WTC11 (cell line): Measurements from ENCODE around the gene LRMDA. TPM values are rescaled to one million over a fixed set of nuclear protein-coding genes. Genes with fewer than 3 reads are reported as not detected.

Experiments
- ATAC-seq: fragments of 200-7000 bp; cut with Tn5 transposase; 2 replicates; pipeline ENCODE4 v1.10.0; 2021; ENCODE audit warnings: mild to moderate bottlenecking, moderate library complexity
- CTCF ChIA-PET: fragments of 300-600 bp; sonication (Branson Sonifier 250); formaldehyde crosslinking; loops from one replicate; lab custom pipeline; 2021; ENCODE audit warnings: antibody characterized with exemption; lab: Charles Lee
- POLR2A ChIA-PET: fragments of 350-600 bp; sonication (Branson Sonifier 250); formaldehyde crosslinking; loops from one replicate; lab custom pipeline; 2021; ENCODE audit warnings: antibody characterized with exemption; lab: Charles Lee
- DNase-seq: peaks from one replicate; pipeline ENCODE4 v3.0.0; 2021; ENCODE audit warnings: low spot score
- H3K27ac Mint-ChIP-seq: 2 replicates; pipeline ENCODE4 v1.8.0; 2021; ENCODE audit warnings: mixed read lengths
- H3K27me3 Mint-ChIP-seq: 2 replicates; pipeline ENCODE4 v1.8.0; 2021; ENCODE audit warnings: low read depth, mild to moderate bottlenecking, moderate library complexity, mixed read lengths
- H3K36me3 Mint-ChIP-seq: 2 replicates; pipeline ENCODE4 v1.8.0; 2021; ENCODE audit warnings: mixed read lengths
- H3K4me1 Mint-ChIP-seq: 2 replicates; pipeline ENCODE4 v1.8.0; 2022; ENCODE audit warnings: mixed read lengths
- H3K4me3 Mint-ChIP-seq: 2 replicates; pipeline ENCODE4 v1.8.0; 2021; ENCODE audit warnings: mild to moderate bottlenecking, moderate library complexity, mixed read lengths
- H3K9me3 Mint-ChIP-seq: 2 replicates; pipeline ENCODE4 v1.8.0; 2021; ENCODE audit warnings: mixed read lengths
- ATF1 ChIP-seq: sonication (generic); formaldehyde crosslinking; IDR thresholded peaks from 2 replicates; pipeline ENCODE4 v1.8.1; 2023; ENCODE audit warnings: mild to moderate bottlenecking, moderate library complexity, missing genetic modification reagents
- CREB1 ChIP-seq: sonication (generic); formaldehyde crosslinking; IDR thresholded peaks from 2 replicates; pipeline ENCODE4 v1.8.0; 2023; ENCODE audit warnings: mild to moderate bottlenecking, missing genetic modification reagents
- CREM ChIP-seq: sonication (generic); formaldehyde crosslinking; IDR thresholded peaks from 2 replicates; pipeline ENCODE4 v1.8.1; 2022; ENCODE audit warnings: mild to moderate bottlenecking, missing genetic modification reagents, moderate library complexity
- JUN ChIP-seq: sonication (generic); formaldehyde crosslinking; IDR thresholded peaks from 2 replicates; pipeline ENCODE4 v1.8.0; 2023; ENCODE audit warnings: mild to moderate bottlenecking, missing genetic modification reagents
- NR1H2 ChIP-seq: sonication (generic); formaldehyde crosslinking; IDR thresholded peaks from 2 replicates; pipeline ENCODE4 v1.9.0; 2021; ENCODE audit warnings: mild to moderate bottlenecking, moderate library complexity, missing genetic modification reagents
- SMAD3 ChIP-seq: sonication (generic); formaldehyde crosslinking; IDR thresholded peaks from 2 replicates; pipeline ENCODE4 v1.8.0; 2022; ENCODE audit warnings: missing genetic modification reagents, mild to moderate bottlenecking, borderline replicate concordance
- TCF7 ChIP-seq: sonication (generic); formaldehyde crosslinking; IDR thresholded peaks from 2 replicates; pipeline ENCODE4 v1.8.0; 2022; ENCODE audit warnings: mild to moderate bottlenecking, low read depth, missing genetic modification reagents, moderate library complexity
- ZNF138 ChIP-seq: sonication (generic); formaldehyde crosslinking; conservative IDR thresholded peaks from 2 replicates; pipeline ENCODE4 v1.8.1; 2022; ENCODE audit warnings: mild to moderate bottlenecking, moderate library complexity, missing genetic modification reagents
- total RNA-seq: library from RNA; stranded (reverse); gene quantifications from 3 replicates; pipeline ENCODE4 v1.2.3, GENCODE V29; 2021
- TF ChIP-seq, protein P1 (sequence below): sonication (generic); formaldehyde crosslinking; IDR thresholded peaks from 2 replicates; pipeline ENCODE4 v1.8.1; 2023; ENCODE audit warnings: mild to moderate bottlenecking, missing genetic modification reagents, borderline replicate concordance
- TF ChIP-seq, protein P2 (sequence below): sonication (generic); formaldehyde crosslinking; IDR thresholded peaks from 2 replicates; pipeline ENCODE4 v1.8.0; 2022; ENCODE audit warnings: mild to moderate bottlenecking, missing genetic modification reagents
- TF ChIP-seq, protein P3 (sequence below): sonication (generic); formaldehyde crosslinking; IDR thresholded peaks from 2 replicates; pipeline ENCODE4 v1.8.0; 2022; ENCODE audit warnings: mild to moderate bottlenecking, missing genetic modification reagents
- TF ChIP-seq, protein P4 (sequence below): fragments of 250-450 bp; sonication (Bioruptor Pico); IDR thresholded peaks from 2 replicates; pipeline ENCODE4 v1.9.0; 2021; ENCODE audit warnings: mild to moderate bottlenecking
- TF ChIP-seq, protein P5 (sequence below): sonication (generic); formaldehyde crosslinking; IDR thresholded peaks from 2 replicates; pipeline ENCODE4 v1.8.1; 2023; ENCODE audit warnings: mild to moderate bottlenecking, missing genetic modification reagents, moderate library complexity
- TF ChIP-seq, protein P6 (sequence below): sonication (generic); formaldehyde crosslinking; IDR thresholded peaks from 2 replicates; pipeline ENCODE4 v1.8.0; 2022; ENCODE audit warnings: mild to moderate bottlenecking, missing genetic modification reagents

LRMDA gene
- total RNA-seq, 1 experiment from 2014 or later: 0.92 TPM

DNA sequence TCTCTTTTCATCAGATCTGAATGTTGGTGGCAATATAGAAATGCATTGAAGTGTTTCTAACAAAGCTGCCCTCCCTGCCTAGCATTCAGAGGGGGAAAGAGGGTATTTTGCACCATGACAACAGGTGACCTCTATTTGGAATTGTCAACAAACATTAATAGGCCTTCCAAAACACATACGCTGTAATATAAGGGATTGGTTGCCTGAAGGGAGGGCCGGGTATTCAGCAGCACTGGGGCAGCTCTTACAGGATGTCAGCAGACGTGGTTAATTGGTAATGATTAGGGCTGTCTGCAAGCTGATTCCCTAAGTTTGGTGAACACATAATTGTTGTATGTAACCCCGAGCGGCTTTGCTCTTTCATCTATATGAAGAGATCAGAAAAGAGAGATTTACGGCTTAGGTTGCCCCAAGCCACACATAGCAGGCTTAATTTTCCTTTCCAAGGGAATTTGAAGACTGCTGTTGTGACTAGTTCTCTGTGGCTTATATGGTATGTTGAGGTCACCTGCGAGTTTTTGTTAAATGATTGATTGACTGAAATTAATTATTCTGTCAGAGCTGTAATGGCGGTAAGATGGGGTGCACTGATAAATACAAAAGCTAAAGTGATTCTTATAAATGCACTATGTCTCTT lies 759.3 kb downstream of the LRMDA start (continued):
- TF ChIP-seq, protein P1, sequence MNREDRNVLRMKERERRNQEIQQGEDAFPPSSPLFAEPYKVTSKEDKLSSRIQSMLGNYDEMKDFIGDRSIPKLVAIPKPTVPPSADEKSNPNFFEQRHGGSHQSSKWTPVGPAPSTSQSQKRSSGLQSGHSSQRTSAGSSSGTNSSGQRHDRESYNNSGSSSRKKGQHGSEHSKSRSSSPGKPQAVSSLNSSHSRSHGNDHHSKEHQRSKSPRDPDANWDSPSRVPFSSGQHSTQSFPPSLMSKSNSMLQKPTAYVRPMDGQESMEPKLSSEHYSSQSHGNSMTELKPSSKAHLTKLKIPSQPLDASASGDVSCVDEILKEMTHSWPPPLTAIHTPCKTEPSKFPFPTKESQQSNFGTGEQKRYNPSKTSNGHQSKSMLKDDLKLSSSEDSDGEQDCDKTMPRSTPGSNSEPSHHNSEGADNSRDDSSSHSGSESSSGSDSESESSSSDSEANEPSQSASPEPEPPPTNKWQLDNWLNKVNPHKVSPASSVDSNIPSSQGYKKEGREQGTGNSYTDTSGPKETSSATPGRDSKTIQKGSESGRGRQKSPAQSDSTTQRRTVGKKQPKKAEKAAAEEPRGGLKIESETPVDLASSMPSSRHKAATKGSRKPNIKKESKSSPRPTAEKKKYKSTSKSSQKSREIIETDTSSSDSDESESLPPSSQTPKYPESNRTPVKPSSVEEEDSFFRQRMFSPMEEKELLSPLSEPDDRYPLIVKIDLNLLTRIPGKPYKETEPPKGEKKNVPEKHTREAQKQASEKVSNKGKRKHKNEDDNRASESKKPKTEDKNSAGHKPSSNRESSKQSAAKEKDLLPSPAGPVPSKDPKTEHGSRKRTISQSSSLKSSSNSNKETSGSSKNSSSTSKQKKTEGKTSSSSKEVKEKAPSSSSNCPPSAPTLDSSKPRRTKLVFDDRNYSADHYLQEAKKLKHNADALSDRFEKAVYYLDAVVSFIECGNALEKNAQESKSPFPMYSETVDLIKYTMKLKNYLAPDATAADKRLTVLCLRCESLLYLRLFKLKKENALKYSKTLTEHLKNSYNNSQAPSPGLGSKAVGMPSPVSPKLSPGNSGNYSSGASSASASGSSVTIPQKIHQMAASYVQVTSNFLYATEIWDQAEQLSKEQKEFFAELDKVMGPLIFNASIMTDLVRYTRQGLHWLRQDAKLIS (CRISPR knock-in tag): no peak
- no peak for TF ChIP-seq SMAD3 (CRISPR knock-in tag)

DNA sequence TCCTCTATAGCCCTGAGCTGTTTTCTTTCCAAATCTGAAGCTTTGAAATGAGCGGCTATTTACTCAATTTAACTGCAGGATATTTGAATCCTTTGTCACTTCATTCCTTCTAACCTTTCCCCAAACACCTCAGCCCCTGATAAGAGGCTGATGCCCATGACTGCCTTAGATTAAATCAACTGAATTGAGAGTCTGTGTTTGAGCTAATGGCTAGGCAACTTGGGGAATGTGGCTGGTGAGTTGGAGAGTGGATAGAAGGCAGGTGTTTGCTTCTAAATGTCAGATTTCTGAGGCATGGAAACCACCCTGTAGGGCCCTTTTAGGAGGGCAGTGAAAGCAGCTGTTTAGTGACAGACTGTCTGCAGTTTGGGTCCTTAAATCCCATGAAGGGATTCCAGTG lies 759.9 kb downstream of the LRMDA start:
- H3K4me3 Mint-ChIP-seq: no peak overlapping the region
- no peak overlapping the region for H3K27ac Mint-ChIP-seq
- peaks cover 46% of the 10 kb centered on the region for H3K4me1 Mint-ChIP-seq

More for the DNA sequence above, 759.9 kb downstream of the LRMDA start:
- Mint-ChIP-seq H3K36me3 (no peaks in the 10 kb centered on the region), H3K27me3 (peaks cover 9% of the 10 kb centered on the region), H3K9me3 (peaks cover 4% of the 10 kb centered on the region; the same call in 1 of the 2 replicates)
- ChIA-PET POLR2A (no interaction called here), CTCF (no interaction called here)
- DNase-seq: no peak
- TF ChIP-seq JUN (CRISPR knock-in tag) (no peak), TCF7 (CRISPR knock-in tag) (no peak), ZNF138 (CRISPR knock-in tag) (no peak), NR1H2 (CRISPR knock-in tag) (no peak), CREM (CRISPR knock-in tag) (no peak), ATF1 (CRISPR knock-in tag) (no peak), CREB1 (CRISPR knock-in tag) (no peak)
- TF ChIP-seq, protein P2, sequence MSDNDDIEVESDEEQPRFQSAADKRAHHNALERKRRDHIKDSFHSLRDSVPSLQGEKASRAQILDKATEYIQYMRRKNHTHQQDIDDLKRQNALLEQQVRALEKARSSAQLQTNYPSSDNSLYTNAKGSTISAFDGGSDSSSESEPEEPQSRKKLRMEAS: no peak
- TF ChIP-seq, protein P3, sequence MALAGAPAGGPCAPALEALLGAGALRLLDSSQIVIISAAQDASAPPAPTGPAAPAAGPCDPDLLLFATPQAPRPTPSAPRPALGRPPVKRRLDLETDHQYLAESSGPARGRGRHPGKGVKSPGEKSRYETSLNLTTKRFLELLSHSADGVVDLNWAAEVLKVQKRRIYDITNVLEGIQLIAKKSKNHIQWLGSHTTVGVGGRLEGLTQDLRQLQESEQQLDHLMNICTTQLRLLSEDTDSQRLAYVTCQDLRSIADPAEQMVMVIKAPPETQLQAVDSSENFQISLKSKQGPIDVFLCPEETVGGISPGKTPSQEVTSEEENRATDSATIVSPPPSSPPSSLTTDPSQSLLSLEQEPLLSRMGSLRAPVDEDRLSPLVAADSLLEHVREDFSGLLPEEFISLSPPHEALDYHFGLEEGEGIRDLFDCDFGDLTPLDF (CRISPR knock-in tag): no peak
- TF ChIP-seq, protein P4, sequence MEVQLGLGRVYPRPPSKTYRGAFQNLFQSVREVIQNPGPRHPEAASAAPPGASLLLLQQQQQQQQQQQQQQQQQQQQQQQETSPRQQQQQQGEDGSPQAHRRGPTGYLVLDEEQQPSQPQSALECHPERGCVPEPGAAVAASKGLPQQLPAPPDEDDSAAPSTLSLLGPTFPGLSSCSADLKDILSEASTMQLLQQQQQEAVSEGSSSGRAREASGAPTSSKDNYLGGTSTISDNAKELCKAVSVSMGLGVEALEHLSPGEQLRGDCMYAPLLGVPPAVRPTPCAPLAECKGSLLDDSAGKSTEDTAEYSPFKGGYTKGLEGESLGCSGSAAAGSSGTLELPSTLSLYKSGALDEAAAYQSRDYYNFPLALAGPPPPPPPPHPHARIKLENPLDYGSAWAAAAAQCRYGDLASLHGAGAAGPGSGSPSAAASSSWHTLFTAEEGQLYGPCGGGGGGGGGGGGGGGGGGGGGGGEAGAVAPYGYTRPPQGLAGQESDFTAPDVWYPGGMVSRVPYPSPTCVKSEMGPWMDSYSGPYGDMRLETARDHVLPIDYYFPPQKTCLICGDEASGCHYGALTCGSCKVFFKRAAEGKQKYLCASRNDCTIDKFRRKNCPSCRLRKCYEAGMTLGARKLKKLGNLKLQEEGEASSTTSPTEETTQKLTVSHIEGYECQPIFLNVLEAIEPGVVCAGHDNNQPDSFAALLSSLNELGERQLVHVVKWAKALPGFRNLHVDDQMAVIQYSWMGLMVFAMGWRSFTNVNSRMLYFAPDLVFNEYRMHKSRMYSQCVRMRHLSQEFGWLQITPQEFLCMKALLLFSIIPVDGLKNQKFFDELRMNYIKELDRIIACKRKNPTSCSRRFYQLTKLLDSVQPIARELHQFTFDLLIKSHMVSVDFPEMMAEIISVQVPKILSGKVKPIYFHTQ (CRISPR knock-in tag): no peak
- TF ChIP-seq, protein P5, sequence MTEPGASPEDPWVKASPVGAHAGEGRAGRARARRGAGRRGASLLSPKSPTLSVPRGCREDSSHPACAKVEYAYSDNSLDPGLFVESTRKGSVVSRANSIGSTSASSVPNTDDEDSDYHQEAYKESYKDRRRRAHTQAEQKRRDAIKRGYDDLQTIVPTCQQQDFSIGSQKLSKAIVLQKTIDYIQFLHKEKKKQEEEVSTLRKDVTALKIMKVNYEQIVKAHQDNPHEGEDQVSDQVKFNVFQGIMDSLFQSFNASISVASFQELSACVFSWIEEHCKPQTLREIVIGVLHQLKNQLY (CRISPR knock-in tag): no peak
- TF ChIP-seq, protein P6, sequence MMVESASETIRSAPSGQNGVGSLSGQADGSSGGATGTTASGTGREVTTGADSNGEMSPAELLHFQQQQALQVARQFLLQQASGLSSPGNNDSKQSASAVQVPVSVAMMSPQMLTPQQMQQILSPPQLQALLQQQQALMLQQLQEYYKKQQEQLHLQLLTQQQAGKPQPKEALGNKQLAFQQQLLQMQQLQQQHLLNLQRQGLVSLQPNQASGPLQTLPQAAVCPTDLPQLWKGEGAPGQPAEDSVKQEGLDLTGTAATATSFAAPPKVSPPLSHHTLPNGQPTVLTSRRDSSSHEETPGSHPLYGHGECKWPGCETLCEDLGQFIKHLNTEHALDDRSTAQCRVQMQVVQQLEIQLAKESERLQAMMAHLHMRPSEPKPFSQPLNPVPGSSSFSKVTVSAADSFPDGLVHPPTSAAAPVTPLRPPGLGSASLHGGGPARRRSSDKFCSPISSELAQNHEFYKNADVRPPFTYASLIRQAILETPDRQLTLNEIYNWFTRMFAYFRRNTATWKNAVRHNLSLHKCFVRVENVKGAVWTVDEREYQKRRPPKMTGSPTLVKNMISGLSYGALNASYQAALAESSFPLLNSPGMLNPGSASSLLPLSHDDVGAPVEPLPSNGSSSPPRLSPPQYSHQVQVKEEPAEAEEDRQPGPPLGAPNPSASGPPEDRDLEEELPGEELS (CRISPR knock-in tag): no peak
- no peak for ATAC-seq
